Measurements from ENCODE around the gene RAPGEF1. TPM values are rescaled to one million over a fixed set of nuclear protein-coding genes. Genes with fewer than 3 reads are reported as not detected.

RAPGEF1 gene
- total RNA-seq, 1 donor from 2014 or later = 57.9 TPM

DNA sequence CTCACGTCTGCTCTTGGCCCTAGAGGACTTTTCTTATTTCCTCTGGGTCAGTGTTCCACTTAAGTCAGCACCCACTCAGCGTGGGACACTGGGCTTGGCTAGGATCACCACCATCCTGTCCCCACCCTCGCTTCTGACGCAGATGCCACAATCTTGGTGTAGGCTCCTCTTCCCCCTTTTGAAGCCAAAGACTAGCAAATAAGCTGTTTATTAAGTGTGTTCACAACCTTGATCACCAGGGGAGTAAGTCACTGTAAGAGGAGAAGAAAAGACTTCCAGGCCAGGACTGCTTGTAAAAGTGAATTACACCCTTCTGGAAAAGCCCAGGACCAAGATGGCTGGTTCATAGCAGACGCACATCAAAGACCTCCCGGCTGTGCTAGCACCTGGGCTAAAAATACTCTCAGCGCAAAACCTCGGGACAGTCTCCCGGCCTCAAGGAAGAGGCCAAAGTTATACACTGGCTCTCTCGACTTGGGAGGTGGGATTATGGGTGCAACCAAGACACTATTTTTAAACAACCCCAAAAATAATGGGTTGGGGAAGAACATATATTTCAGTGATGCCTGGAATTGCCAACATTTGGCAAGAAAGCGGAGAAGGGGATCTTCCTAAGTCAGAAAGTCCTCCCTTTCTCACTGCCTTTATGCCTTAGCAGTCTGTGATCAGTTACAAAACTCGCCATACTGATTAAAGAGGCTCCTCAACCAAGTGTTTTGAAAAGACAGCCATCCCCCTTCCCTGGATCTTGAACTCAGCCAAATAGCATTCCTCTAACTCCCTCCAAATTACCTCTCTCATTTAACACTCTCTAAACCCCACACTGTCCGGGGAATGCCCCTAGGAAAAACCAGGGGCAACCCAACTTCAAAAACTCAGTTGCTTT, 69.4 kb downstream of the RAPGEF1 start:
- H3K27ac ChIP-seq = peak overlapping the region; percentile 96
- DNase-seq (ENCODE audit: extremely low spot score in 2 of 2) = no peak
- no peak overlapping the region for H3K4me3 ChIP-seq
- no peaks in the 10 kb centered on the region for H3K36me3 ChIP-seq
- H3K4me1 ChIP-seq = peaks cover 89% of the 10 kb centered on the region
- no peaks in the 10 kb centered on the region for H3K27me3 ChIP-seq
- TF ChIP-seq, protein P1, sequence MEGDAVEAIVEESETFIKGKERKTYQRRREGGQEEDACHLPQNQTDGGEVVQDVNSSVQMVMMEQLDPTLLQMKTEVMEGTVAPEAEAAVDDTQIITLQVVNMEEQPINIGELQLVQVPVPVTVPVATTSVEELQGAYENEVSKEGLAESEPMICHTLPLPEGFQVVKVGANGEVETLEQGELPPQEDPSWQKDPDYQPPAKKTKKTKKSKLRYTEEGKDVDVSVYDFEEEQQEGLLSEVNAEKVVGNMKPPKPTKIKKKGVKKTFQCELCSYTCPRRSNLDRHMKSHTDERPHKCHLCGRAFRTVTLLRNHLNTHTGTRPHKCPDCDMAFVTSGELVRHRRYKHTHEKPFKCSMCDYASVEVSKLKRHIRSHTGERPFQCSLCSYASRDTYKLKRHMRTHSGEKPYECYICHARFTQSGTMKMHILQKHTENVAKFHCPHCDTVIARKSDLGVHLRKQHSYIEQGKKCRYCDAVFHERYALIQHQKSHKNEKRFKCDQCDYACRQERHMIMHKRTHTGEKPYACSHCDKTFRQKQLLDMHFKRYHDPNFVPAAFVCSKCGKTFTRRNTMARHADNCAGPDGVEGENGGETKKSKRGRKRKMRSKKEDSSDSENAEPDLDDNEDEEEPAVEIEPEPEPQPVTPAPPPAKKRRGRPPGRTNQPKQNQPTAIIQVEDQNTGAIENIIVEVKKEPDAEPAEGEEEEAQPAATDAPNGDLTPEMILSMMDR (IDR thresholded peaks at IDR 0.05) = no peak
- TF ChIP-seq POLR2AphosphoS5 (IDR thresholded peaks at IDR 0.05; ENCODE audit: insufficient read depth in 1 of 2, low read depth in 1 of 2) = peak in 1 of 2 donors; percentile 51
- TF ChIP-seq POLR2A (IDR thresholded peaks at IDR 0.05) = peak in 1 of 2 donors; percentile 8
- no peaks in the 10 kb centered on the region for H3K9me3 ChIP-seq
- intact Hi-C loops (cut with DNase I) = no loop called here

DNA sequence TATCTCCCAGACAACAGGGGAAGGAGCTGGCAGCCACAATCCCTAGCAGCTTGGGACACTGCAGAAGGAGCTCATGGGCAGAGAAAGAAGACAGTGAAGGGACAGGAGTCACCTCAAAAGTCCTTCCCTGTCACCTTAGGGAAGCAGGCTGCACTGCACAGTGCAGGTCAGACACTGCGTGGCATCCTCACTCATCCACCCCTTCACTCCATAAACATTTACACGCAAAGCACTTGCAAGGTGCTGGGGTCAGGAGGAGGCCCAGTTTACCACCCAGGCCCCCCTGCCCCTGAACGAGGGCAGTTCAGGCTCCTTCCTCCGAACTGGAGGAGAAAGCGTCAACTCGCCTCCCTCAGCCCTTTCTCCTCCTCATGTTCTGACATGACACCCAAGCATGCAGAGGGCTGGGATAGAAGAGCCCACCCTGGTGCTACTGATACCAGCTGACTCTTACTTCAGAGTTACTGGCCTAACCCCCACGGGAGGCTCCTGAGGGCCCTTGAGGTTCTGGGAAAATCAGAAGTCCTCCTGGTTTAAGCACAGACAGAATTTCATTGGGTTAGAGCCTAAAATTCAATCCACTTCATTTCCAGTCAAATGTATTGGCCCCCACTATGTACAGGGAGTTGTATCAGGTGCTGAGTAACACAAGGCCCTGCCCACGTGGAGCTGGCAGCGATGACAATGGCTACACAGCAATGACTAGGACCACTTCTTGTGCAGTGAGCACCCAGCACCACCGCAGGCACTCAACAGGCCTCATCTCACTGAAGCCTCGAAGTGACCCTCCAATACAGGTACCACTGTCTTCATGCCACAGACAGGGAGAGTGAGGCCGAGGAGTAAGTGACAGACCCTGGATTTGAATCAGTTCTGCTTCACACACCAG, 70.4 kb downstream of the RAPGEF1 start:
- intact Hi-C loops (cut with DNase I) = no loop called here
- peak in 1 of 2 donors; percentile 79 for DNase-seq (ENCODE audit: extremely low spot score in 2 of 2)
- peak overlapping the region; percentile 96 for H3K27ac ChIP-seq
- H3K4me1 ChIP-seq = peaks cover 79% of the 10 kb centered on the region
- no peak overlapping the region for H3K4me3 ChIP-seq
- no peaks in the 10 kb centered on the region for H3K36me3 ChIP-seq
- no peaks in the 10 kb centered on the region for H3K27me3 ChIP-seq
- no peaks in the 10 kb centered on the region for H3K9me3 ChIP-seq
- no peak for TF ChIP-seq POLR2A (IDR thresholded peaks at IDR 0.05)
- no peak for TF ChIP-seq POLR2AphosphoS5 (IDR thresholded peaks at IDR 0.05; ENCODE audit: insufficient read depth in 1 of 2, low read depth in 1 of 2)
- TF ChIP-seq, protein P1 (IDR thresholded peaks at IDR 0.05) = no peak

DNA sequence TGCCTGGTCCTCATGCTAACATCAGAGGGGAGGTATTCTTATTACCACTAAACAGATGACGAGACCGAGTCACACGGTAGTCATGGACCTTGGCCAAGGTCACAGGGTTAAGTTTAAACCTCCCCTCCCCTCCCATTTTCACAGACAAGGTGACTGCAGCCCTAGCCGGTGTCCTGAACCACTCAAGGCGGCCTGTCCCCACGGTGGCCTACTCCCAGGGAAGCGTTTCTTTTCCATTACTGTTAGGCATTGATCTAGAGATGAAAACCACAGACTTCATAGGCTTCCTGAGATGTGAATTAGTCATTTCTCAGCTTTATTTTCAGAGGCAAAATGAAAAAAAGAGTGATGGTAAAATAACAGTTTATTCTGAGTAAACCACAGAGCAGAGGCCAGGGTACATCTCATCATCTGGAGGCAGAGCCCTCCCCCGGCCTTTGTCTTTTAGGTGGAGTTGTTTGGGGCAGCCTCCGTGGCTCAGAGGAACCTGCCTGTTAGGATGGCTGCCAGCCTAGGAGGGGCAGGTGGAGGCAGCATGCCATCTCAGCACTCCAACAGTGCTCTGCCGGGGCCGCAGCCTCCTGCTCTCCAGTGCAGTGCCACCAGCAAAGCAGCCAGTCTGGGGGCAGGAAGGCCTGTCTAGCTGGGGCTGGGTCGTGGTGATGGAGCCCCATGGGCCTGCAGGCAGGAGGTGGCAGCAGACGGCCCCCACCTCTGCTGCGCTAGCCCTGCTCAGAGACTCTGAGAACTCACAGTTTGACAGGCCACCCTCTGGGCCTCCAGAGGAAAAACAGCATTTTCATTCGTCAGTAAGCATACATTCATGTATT, 71.2 kb downstream of the RAPGEF1 start:
- no peak for DNase-seq (ENCODE audit: extremely low spot score in 2 of 2)
- Histone ChIP-seq H3K27ac (peak overlapping the region; percentile 96), H3K27me3 (no peaks in the 10 kb centered on the region), H3K36me3 (no peaks in the 10 kb centered on the region), H3K4me1 (peaks cover 71% of the 10 kb centered on the region), H3K4me3 (no peak overlapping the region), H3K9me3 (no peaks in the 10 kb centered on the region)
- TF ChIP-seq, protein P1 (IDR thresholded peaks at IDR 0.05) = no peak
- no peak for TF ChIP-seq POLR2A (IDR thresholded peaks at IDR 0.05)
- TF ChIP-seq POLR2AphosphoS5 (IDR thresholded peaks at IDR 0.05; ENCODE audit: insufficient read depth in 1 of 2, low read depth in 1 of 2) = no peak
- intact Hi-C loops (cut with DNase I) = no loop called here

DNA sequence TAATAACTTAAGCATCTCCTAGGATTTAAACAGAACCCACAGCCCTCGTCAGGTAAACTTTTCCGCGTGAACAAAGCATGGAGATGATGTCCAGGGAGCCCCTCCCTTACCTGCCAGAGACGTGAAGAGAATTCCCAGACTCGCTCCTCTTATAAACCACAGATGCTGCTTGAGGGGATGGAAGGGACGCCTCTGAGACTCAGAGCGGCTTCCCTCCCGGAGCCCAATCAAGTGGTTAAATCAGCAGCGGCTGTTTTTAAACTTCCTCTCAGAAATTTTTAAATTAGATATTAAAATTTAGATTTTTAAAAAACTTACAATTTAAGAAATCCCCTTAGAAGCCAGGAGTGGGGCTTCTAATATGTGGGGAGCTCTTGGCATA, 71.8 kb downstream of the RAPGEF1 start:
- TF ChIP-seq POLR2A (IDR thresholded peaks at IDR 0.05) (no peak), POLR2AphosphoS5 (IDR thresholded peaks at IDR 0.05; ENCODE audit: insufficient read depth in 1 of 2, low read depth in 1 of 2) (no peak)
- TF ChIP-seq, protein P1 (IDR thresholded peaks at IDR 0.05) = no peak
- Histone ChIP-seq H3K27me3 (no peaks in the 10 kb centered on the region), H3K4me3 (no peak overlapping the region), H3K4me1 (peaks cover 65% of the 10 kb centered on the region), H3K9me3 (no peaks in the 10 kb centered on the region), H3K27ac (peak overlapping the region; percentile 96), H3K36me3 (no peaks in the 10 kb centered on the region)
- no peak for DNase-seq (ENCODE audit: extremely low spot score in 2 of 2)
- intact Hi-C loops (cut with DNase I) = no loop called here

Data from vagina (tissue), 2 donors.